PC-3 (cell line): ENCODE measurements around the gene TAOK2.

Source experiments
- CTCF ChIP-seq: fragments of 300-600 bp; sonication (generic); conservative IDR thresholded peaks from 2 replicates; pipeline ENCODE4 v1.5.1; 2017; ENCODE audit warnings: antibody characterized with exemption, low read depth, mild to moderate bottlenecking, low read length
- EZH2 ChIP-seq: fragments of 300-600 bp; sonication (generic); IDR thresholded peaks from one replicate; pipeline ENCODE4 v1.6.1; 2017; ENCODE audit warnings: antibody characterized with exemption, mild to moderate bottlenecking, low read length; ENCODE audit not compliant: unreplicated experiment
- EZH2phosphoT487 ChIP-seq: fragments of 300-600 bp; sonication (generic); IDR thresholded peaks from 2 replicates; pipeline ENCODE4 v1.6.1; 2018; ENCODE audit warnings: mild to moderate bottlenecking, antibody characterized with exemption, low read length, borderline replicate concordance

DNA sequence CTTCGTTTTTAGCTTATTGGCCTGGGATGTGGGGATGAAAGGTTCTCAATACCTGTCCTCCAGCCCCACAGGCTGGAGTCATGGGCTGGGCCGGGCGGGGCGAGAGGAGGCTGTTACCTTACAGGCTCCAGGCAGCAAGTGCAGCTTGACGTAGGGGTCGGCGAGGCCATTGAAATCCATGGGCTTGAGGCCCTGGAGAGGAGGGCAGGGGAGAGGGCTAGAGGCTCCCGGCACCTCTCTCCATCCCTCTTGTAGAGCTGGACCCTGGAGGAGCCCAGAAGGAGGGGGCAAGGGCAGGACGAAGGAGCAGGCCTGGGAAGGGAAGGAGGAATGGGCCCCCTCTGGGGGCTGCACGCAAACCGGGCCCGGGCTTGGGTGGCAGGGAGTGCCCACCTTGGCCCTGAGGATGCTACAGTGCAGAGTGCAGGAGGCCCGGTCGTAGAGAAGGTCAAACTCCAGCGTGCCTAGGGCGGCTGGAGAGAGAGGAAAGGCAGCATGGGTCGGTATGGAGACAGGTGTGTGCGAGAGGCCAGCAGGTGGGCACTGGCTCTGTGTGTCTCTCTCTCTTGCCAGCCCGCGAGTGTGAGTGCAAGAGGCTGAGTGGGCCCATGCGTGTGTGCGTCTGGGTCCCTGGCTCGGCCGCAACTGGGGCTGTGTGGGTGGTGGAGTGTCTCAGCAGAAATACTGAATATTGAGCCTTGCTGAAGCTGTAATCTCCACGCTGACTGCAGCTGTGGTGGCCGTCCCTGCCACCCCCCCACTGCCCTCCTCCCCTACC is 35.6 kb downstream of the TAOK2 start:
- TF ChIP-seq EZH2 (no peak), CTCF (no peak), EZH2phosphoT487 (no peak)
